Upper lobe of left lung (tissue), 6 donors: ENCODE data around the gene RADX. TPM values are rescaled to one million over a fixed set of nuclear protein-coding genes. Genes with fewer than 3 reads are reported as not detected.
A peak's percentile ranks its signal among the peaks of the same experiment; 100 is the strongest.

Experiments
- ATAC-seq, 2 donors: fragments of 200-7000 bp; cut with Tn5 transposase; one replicate each; pipeline ENCODE4 v1.9.1; 2022; ENCODE audit warnings: mild to moderate bottlenecking in 2 of 2, moderate library complexity in 2 of 2; ENCODE audit not compliant: low FRiP score in 2 of 2
- DNase-seq, 2 donors: peaks; one replicate each; pipeline ENCODE4 v3.0.0-alpha.2; 2019 to 2020
- H3K27ac ChIP-seq, 4 donors: fragments of 200-600 bp; sonication (generic); one replicate each; pipeline ENCODE4 v1.5.1; 2016 to 2019
- H3K27me3 ChIP-seq, 4 donors: fragments of 200-600 bp; sonication (generic); one replicate each; pipeline ENCODE4 v1.5.1; 2017 to 2019
- H3K36me3 ChIP-seq, 4 donors: fragments of 200-600 bp; sonication (generic); one replicate each; pipeline ENCODE4 v1.5.1; 2016 to 2019
- H3K4me1 ChIP-seq, 4 donors: fragments of 200-600 bp; sonication (generic); one replicate each; pipeline ENCODE4 v1.5.1; 2018 to 2019
- H3K4me3 ChIP-seq, 4 donors: fragments of 200-600 bp; sonication (generic); one replicate each; pipeline ENCODE4 v1.5.1; 2017 to 2019; ENCODE audit warnings: mild to moderate bottlenecking in 2 of 4, moderate library complexity in 1 of 4
- H3K9me3 ChIP-seq, 4 donors: fragments of 200-600 bp; sonication (generic); one replicate each; pipeline ENCODE4 v1.5.1; 2018 to 2019
- CTCF ChIP-seq, 6 experiments: fragments of 450-650 bp in 4 of 6; fragments of 200-600 bp in 2 of 6; sonication (generic) in 2 of 6; IDR thresholded peaks; one replicate each; pipeline ENCODE4 v1.5.1; 2016 to 2019; ENCODE audit warnings: antibody characterized with exemption in 6 of 6
- POLR2A ChIP-seq, 4 donors: fragments of 450-650 bp; IDR thresholded peaks; one replicate each; pipeline ENCODE4 v1.5.1; 2016 to 2017; ENCODE audit warnings: antibody characterized with exemption in 4 of 4, mild to moderate bottlenecking in 2 of 4
- POLR2AphosphoS5 ChIP-seq, 2 donors: sonication (generic); formaldehyde crosslinking; IDR thresholded peaks; one replicate each; pipeline ENCODE4 v1.5.1; 2017; ENCODE audit warnings: antibody characterized with exemption in 2 of 2
- WGBS, 2 donors: methylation state at CpG; one replicate each; pipeline ENCODE4 v1.1.5; 2017 to 2018; 5-methylcytosine and 5-hydroxymethylcytosine counted together
- small RNA-seq, 4 donors: library from RNA; depleted of rRNA; stranded (forward); fragments of <200 nt; gene quantifications; one replicate each; pipeline ENCODE3, GENCODE V24; 2016
- total RNA-seq, 6 donors: library from RNA; depleted of rRNA in 4 of 6; stranded (reverse); fragments of >200 nt in 4 of 6; gene quantifications; one replicate each; pipeline versions ENCODE4 v1.1.0 to v1.2.1, GENCODE V29; 2016 to 2021
- donor health status: DM: no; HTN: no; CAD: no; lungs with moderate emphysema.
- donor health status: DM: no; HTN: yes; CAD: no; lungs with severe emphysema.

The RADX gene
- total RNA-seq, 6 donors from 2014 or later: 1.9 to 21.9 (median 7.5) TPM

GRCh38 chrX:106725931-106726330 lies 114.2 kb downstream of the RADX start:
- 4 to 28% methylated on average over 8 of the region's 8 CpGs for WGBS, 2 donors
- Histone ChIP-seq H3K4me1 (no peaks in the 10 kb centered on the region), H3K27me3 (peaks cover 0 to 9% (median 0%) of the 10 kb centered on the region in 4 donors), H3K9me3 (no peaks in the 10 kb centered on the region), H3K27ac (peak overlapping the region in 1 of 4 donors; percentile 7), H3K36me3 (no peaks in the 10 kb centered on the region), H3K4me3 (peak overlapping the region in 3 of 4 donors; percentile 49 to 58 (median 52))
- no peak for DNase-seq
- no peak for TF ChIP-seq POLR2AphosphoS5 (IDR thresholded peaks at IDR 0.05)
- TF ChIP-seq CTCF (IDR thresholded peaks at IDR 0.05): peak in 1 of 6 experiments; percentile 10
- no peak for ATAC-seq

- no peaks in the 10 kb centered on the region for H3K36me3 ChIP-seq
- peaks cover 0 to 9% (median 0%) of the 10 kb centered on the region in 4 donors for H3K27me3 ChIP-seq
- peak within 1 kb of the TSS; percentile 48 to 78 (median 70) for H3K27ac ChIP-seq
- no peaks in the 10 kb centered on the region for H3K9me3 ChIP-seq
- DNase-seq (peak; percentile 55 to 83), ATAC-seq (peak; percentile 74)
- H3K4me1 ChIP-seq: no peaks in the 10 kb centered on the region
- peak in 1 of 4 donors; percentile 69 for TF ChIP-seq POLR2A (IDR thresholded peaks at IDR 0.05)
- peak in 1 of 2 donors; percentile 58 for TF ChIP-seq POLR2AphosphoS5 (IDR thresholded peaks at IDR 0.05)
- no peak for TF ChIP-seq CTCF (IDR thresholded peaks at IDR 0.05)
- H3K4me3 ChIP-seq: peak within 1 kb of the TSS in 3 of 4 donors; percentile 49 to 58 (median 52)
- 5 to 28% methylated on average over 16 to 79 of the region's 79 CpGs for WGBS, 2 donors
Measured at GRCh38 chrX:106726485-106727437, 115.0 kb downstream of the RADX start, which contains the start of gene RNF128. Gene RNF128 (plus strand): TSS chrX:106726701. CDS start chrX:106726914, 213 bp downstream.

GRCh38 chrX:106728337-106728736 lies 116.6 kb downstream of the RADX start:
- TF ChIP-seq POLR2AphosphoS5 (IDR thresholded peaks at IDR 0.05) (no peak), POLR2A (IDR thresholded peaks at IDR 0.05) (peak in 1 of 4 donors; percentile 29)
- Histone ChIP-seq H3K27me3 (peaks cover 0 to 9% (median 0%) of the 10 kb centered on the region in 4 donors), H3K4me3 (peak overlapping the region in 2 of 4 donors; percentile 10 to 58), H3K4me1 (no peaks in the 10 kb centered on the region), H3K27ac (no peak overlapping the region), H3K9me3 (no peaks in the 10 kb centered on the region), H3K36me3 (no peaks in the 10 kb centered on the region)
- WGBS, 2 donors: 68 to 87% methylated on average over 2 of the region's 2 CpGs
- no peak for ATAC-seq
- peak in 1 of 2 donors; percentile 29 for DNase-seq

Small RNA genes within 50 kb of the gene (small RNA-seq; reads per million reads assigned to genes)
- 0 reads per million in 4 donors for gene AL590808.1
- gene MIR548AN: 0 reads per million in 4 donors

Other genes with a start within 250 kb of the RADX start
- 10 to 100 TPM in 5 of 6 donors, 1 to 10 TPM in 1; 6.3 to 49.9 (median 19.7) TPM for gene RNF128, start 114.7 kb downstream of the RADX start, total RNA-seq
- 10 to 100 TPM in 1 of 6 donors, 1 to 10 TPM in 5; 4.4 to 13.3 (median 6.0) TPM for gene TBC1D8B, start 190.7 kb downstream of the RADX start, total RNA-seq